ENCODE results near the gene POLR3K.

- TF ChIP-seq POLR2AphosphoS5 (IDR thresholded peaks at IDR 0.05; ENCODE audit: low read depth, low read length) (peak; percentile 42; the same call in 1 of the 2 replicates), SPI1 (IDR thresholded peaks at IDR 0.05; ENCODE audit: low read depth, low read length) (no peak), POLR2A (IDR thresholded peaks at IDR 0.05; ENCODE audit: low read depth, low read length) (no peak)
Measured at GRCh38 chr16:83781-84615, 30.6 kb upstream of the POLR3K start.

Data from GM12891 (cell line).